ENCODE results near the gene CENPE.

DNA sequence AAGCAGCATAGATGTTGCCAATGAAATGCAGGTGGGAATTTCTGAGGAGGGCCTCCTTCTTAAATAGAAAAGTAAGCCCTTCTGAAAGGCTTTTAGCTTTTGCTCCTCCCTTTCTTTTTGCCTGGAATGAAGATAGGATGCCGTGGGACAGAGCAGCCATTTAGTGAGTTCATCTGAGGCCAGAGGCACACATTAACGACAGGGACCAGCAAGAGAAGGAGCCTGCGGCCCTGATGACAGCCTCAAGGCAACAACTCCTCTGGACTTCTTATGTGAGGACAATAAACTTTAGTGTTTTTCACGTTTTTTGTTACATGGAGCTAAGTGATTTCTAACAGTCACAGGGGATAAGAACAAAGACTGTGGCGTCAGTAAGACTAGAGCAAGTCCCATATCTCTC lies 97.5 kb downstream of the CENPE start:
- TF ChIP-seq EZH2 (IDR thresholded peaks at IDR 0.05; ENCODE audit: borderline replicate concordance, insufficient read depth, low read depth, low read length, poor library complexity, severe bottlenecking), result no peak
- TF ChIP-seq, protein P1, sequence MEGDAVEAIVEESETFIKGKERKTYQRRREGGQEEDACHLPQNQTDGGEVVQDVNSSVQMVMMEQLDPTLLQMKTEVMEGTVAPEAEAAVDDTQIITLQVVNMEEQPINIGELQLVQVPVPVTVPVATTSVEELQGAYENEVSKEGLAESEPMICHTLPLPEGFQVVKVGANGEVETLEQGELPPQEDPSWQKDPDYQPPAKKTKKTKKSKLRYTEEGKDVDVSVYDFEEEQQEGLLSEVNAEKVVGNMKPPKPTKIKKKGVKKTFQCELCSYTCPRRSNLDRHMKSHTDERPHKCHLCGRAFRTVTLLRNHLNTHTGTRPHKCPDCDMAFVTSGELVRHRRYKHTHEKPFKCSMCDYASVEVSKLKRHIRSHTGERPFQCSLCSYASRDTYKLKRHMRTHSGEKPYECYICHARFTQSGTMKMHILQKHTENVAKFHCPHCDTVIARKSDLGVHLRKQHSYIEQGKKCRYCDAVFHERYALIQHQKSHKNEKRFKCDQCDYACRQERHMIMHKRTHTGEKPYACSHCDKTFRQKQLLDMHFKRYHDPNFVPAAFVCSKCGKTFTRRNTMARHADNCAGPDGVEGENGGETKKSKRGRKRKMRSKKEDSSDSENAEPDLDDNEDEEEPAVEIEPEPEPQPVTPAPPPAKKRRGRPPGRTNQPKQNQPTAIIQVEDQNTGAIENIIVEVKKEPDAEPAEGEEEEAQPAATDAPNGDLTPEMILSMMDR (IDR thresholded peaks at IDR 0.05), result no peak

All from B cell (primary cell).